H9 (cell line): Measurements from ENCODE around the gene IL25. TPM values are rescaled to one million over a fixed set of nuclear protein-coding genes. Genes with fewer than 3 reads are reported as not detected.

Experiments
- DNase-seq: peaks from one replicate; pipeline ENCODE4 v3.0.0-alpha.2; 2017
- H2AFZ ChIP-seq: one replicate; pipeline ENCODE4 v1.6.1; 2013; ENCODE audit warnings: mild to moderate bottlenecking, low read length, control low read depth, moderate library complexity
- H2AK5ac ChIP-seq: 2 replicates; pipeline ENCODE4 v1.6.1; 2013; ENCODE audit warnings: low read length, control low read depth, mixed read lengths; ENCODE audit not compliant: insufficient read length
- H2BK120ac ChIP-seq: one replicate; pipeline ENCODE4 v1.6.1; 2013; ENCODE audit warnings: low read depth, mild to moderate bottlenecking, low read length, control low read depth, inconsistent platforms; ENCODE audit not compliant: poor library complexity, severe bottlenecking
- H2BK12ac ChIP-seq: 2 replicates; pipeline ENCODE4 v1.6.1; 2013; ENCODE audit warnings: low read length, control low read depth, mixed read lengths, low read depth; ENCODE audit not compliant: insufficient read length
- H2BK15ac ChIP-seq: 2 replicates; pipeline ENCODE4 v1.6.1; 2013; ENCODE audit warnings: low read depth, low read length, control low read depth
- H2BK20ac ChIP-seq: one replicate; pipeline ENCODE4 v1.6.1; 2013; ENCODE audit warnings: low read depth, mild to moderate bottlenecking, low read length, control low read depth, inconsistent platforms; ENCODE audit not compliant: poor library complexity, severe bottlenecking
- H2BK5ac ChIP-seq: 2 replicates; pipeline ENCODE4 v1.6.1; 2013; ENCODE audit warnings: low read length, control low read depth, mixed read lengths; ENCODE audit not compliant: insufficient read length
- H3K14ac ChIP-seq: 2 replicates; pipeline ENCODE4 v1.6.1; 2013; ENCODE audit warnings: low read length, control low read depth; ENCODE audit not compliant: insufficient read depth
- H3K18ac ChIP-seq: 2 replicates; pipeline ENCODE4 v1.6.1; 2013; ENCODE audit warnings: low read depth, mild to moderate bottlenecking, mixed read lengths, low read length, control low read depth; ENCODE audit not compliant: insufficient read length
- H3K23ac ChIP-seq: 2 replicates; pipeline ENCODE4 v1.6.1; 2013; ENCODE audit warnings: low read length, control low read depth, mixed read lengths, low read depth; ENCODE audit not compliant: insufficient read length
- H3K23me2 ChIP-seq: 2 replicates; pipeline ENCODE4 v1.6.1; 2013; ENCODE audit warnings: low read depth, mild to moderate bottlenecking, mixed read lengths, low read length, control low read depth; ENCODE audit not compliant: insufficient read length, poor library complexity, severe bottlenecking
- H3K27ac ChIP-seq: 2 replicates; pipeline ENCODE4 v1.5.1; 2013; ENCODE audit warnings: low read length, control low read depth, mixed read lengths, low read depth; ENCODE audit not compliant: insufficient read length
- H3K27me3 ChIP-seq: 2 replicates; pipeline ENCODE4 v1.6.1; 2013; ENCODE audit warnings: low read length, control low read depth, inconsistent platforms; ENCODE audit not compliant: insufficient read depth
- H3K4ac ChIP-seq: 2 replicates; pipeline ENCODE4 v1.6.1; 2013; ENCODE audit warnings: low read depth, mild to moderate bottlenecking, control low read depth, inconsistent platforms, low read length, moderate library complexity
- H3K4me1 ChIP-seq: 2 replicates; pipeline ENCODE4 v1.6.1; 2013; ENCODE audit warnings: low read length, control low read depth, inconsistent platforms; ENCODE audit not compliant: insufficient read depth
- H3K4me2 ChIP-seq: 2 replicates; pipeline ENCODE4 v1.6.1; 2013; ENCODE audit warnings: low read length, control low read depth, mixed read lengths; ENCODE audit not compliant: insufficient read length, insufficient read depth
- H3K56ac ChIP-seq: 2 replicates; pipeline ENCODE4 v1.6.1; 2013; ENCODE audit warnings: low read depth, mild to moderate bottlenecking, mixed read lengths, low read length, control low read depth; ENCODE audit not compliant: insufficient read length
- H3K79me1 ChIP-seq: 2 replicates; pipeline ENCODE4 v1.6.1; 2013; ENCODE audit warnings: low read depth, mild to moderate bottlenecking, moderate library complexity, low read length, control low read depth, inconsistent platforms; ENCODE audit not compliant: insufficient read depth, poor library complexity, severe bottlenecking
- H3K79me2 ChIP-seq: 2 replicates; pipeline ENCODE4 v1.6.1; 2013; ENCODE audit warnings: low read length, control low read depth, inconsistent platforms; ENCODE audit not compliant: insufficient read depth
- H3K9ac ChIP-seq: 2 replicates; pipeline ENCODE4 v1.6.1; 2013; ENCODE audit warnings: low read length, control low read depth, mixed read lengths; ENCODE audit not compliant: insufficient read length; ENCODE audit errors: extremely low read depth
- H3K9me3 ChIP-seq: one replicate; pipeline ENCODE4 v1.6.1; 2013; ENCODE audit warnings: low read depth, low read length, inconsistent platforms; ENCODE audit not compliant: control insufficient read depth
- H3T11ph ChIP-seq: one replicate; pipeline ENCODE4 v1.6.1; 2013; ENCODE audit warnings: mild to moderate bottlenecking, low read length, control low read depth, inconsistent platforms
- H4K20me1 ChIP-seq: one replicate; pipeline ENCODE4 v1.6.1; 2013; ENCODE audit not compliant: control insufficient read depth, insufficient read length, insufficient read depth
- H4K5ac ChIP-seq: 2 replicates; pipeline ENCODE4 v1.6.1; 2013; ENCODE audit warnings: low read depth, mild to moderate bottlenecking, mixed read lengths, low read length, control low read depth; ENCODE audit not compliant: insufficient read length
- H4K8ac ChIP-seq: replicated peaks from 2 replicates; pipeline ENCODE4 v1.6.1; 2013; ENCODE audit warnings: low read length, control low read depth, mixed read lengths, low read depth; ENCODE audit not compliant: insufficient read length
- H4K91ac ChIP-seq: 2 replicates; pipeline ENCODE4 v1.6.1; 2013; ENCODE audit warnings: low read depth, mild to moderate bottlenecking, moderate library complexity, mixed read lengths, low read length, control low read depth; ENCODE audit not compliant: insufficient read length
- H3K27ac Mint-ChIP-seq, 3 experiments: 2 replicates in 2 of 3; 3 replicates in 1 of 3; pipeline ENCODE4 v1.8.0; 2020 to 2021; ENCODE audit warnings: mixed read lengths in 3 of 3, mild to moderate bottlenecking in 1 of 3, moderate library complexity in 1 of 3
- H3K27me3 Mint-ChIP-seq: 2 replicates; pipeline ENCODE4 v1.8.0; 2021; ENCODE audit warnings: low read depth, mild to moderate bottlenecking, moderate library complexity, mixed read lengths
- H3K36me3 Mint-ChIP-seq, 3 experiments: 2 replicates in 2 of 3; 3 replicates in 1 of 3; pipeline ENCODE4 v1.8.0; 2020 to 2021; ENCODE audit warnings: low read depth in 3 of 3, mixed read lengths in 3 of 3; ENCODE audit not compliant: insufficient read depth in 1 of 3
- H3K4me1 Mint-ChIP-seq, 2 experiments: 2 replicates each; pipeline ENCODE4 v1.8.0; 2020; ENCODE audit warnings: mixed read lengths in 2 of 2
- H3K4me3 Mint-ChIP-seq, 2 experiments: 2 replicates in 1 of 2; 3 replicates in 1 of 2; pipeline ENCODE4 v1.8.0; 2020 to 2021; ENCODE audit warnings: mild to moderate bottlenecking in 2 of 2, mixed read lengths in 2 of 2, moderate library complexity in 1 of 2
- H3K9me3 Mint-ChIP-seq, 2 experiments: 2 replicates in 1 of 2; 3 replicates in 1 of 2; pipeline ENCODE4 v1.8.0; 2020; ENCODE audit warnings: mild to moderate bottlenecking in 2 of 2, mixed read lengths in 2 of 2, moderate library complexity in 1 of 2
- WGBS: extraction: QIAGEN DNeasy Blood & Tissue Kit; methylation state at CpG from one replicate; pipeline ENCODE4 v1.1.7; 2013; ENCODE audit warnings: missing lambda C conversion rate, low lambda C conversion rate, mixed read lengths; ENCODE audit not compliant: insufficient read length; ENCODE audit errors: extremely low coverage; 5-methylcytosine and 5-hydroxymethylcytosine counted together
- total RNA-seq: library from RNA; stranded (reverse); gene quantifications from 2 replicates; pipeline ENCODE4 v1.2.1, GENCODE V29; 2021
- TF ChIP-seq, protein P1 (sequence below): fragments of 200-600 bp; sonication (generic); conservative IDR thresholded peaks from 3 replicates; pipeline ENCODE4 v1.8.0; 2021; ENCODE audit warnings: antibody characterized with exemption, mild to moderate bottlenecking

IL25 gene
- total RNA-seq, 1 experiment from 2014 or later, result not detected

DNA sequence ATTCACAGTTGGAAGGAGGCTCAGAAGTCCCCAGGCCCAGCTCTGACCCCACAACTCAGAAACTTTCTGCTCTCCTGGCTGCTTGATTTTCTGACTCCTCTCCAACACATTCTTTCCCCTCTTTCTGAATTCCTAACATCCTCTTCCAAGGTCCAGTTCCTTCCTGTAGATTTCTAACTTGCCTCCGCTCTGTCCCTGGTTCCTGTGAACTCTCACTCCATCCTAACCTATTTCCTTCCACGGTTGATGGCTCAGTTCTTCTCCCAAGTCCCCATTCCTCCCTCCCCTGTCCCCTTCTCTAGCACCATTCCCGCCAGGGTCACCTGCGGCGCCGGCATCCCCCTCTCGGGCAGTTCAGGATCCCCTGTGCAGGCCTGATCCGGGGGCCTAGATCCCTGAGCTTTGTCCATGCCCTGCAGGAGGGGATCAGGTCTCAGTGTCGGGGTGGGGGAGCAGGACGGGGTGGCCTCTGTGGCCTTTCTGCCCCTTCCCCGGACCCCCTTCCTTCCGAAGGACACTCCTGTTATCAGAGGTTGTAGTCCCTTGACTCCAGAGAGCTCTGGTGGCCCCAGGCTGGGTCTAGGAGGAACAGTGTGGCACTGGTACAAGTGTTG is 13.9 kb upstream of the IL25 start:
- Mint-ChIP-seq H3K9me3 (no peaks in the 10 kb centered on the region), H3K4me3 (no peak overlapping the region), H3K4me1 (peaks cover 15 to 18% of the 10 kb centered on the region in 2 experiments), H3K27ac (peak overlapping the region in 1 of 3 experiments; percentile 67; a peak in 2 of 7 replicates), H3K27me3 (peaks cover 15% of the 10 kb centered on the region), H3K36me3 (peaks cover 18 to 58% (median 43%) of the 10 kb centered on the region in 3 experiments)
- peak; percentile 13 for DNase-seq
- TF ChIP-seq, protein P1, sequence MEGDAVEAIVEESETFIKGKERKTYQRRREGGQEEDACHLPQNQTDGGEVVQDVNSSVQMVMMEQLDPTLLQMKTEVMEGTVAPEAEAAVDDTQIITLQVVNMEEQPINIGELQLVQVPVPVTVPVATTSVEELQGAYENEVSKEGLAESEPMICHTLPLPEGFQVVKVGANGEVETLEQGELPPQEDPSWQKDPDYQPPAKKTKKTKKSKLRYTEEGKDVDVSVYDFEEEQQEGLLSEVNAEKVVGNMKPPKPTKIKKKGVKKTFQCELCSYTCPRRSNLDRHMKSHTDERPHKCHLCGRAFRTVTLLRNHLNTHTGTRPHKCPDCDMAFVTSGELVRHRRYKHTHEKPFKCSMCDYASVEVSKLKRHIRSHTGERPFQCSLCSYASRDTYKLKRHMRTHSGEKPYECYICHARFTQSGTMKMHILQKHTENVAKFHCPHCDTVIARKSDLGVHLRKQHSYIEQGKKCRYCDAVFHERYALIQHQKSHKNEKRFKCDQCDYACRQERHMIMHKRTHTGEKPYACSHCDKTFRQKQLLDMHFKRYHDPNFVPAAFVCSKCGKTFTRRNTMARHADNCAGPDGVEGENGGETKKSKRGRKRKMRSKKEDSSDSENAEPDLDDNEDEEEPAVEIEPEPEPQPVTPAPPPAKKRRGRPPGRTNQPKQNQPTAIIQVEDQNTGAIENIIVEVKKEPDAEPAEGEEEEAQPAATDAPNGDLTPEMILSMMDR, result no peak
- Histone ChIP-seq H2BK15ac (no peak overlapping the region), H3K14ac (no peak overlapping the region), H2AK5ac (no peak overlapping the region), H3K4me2 (no peak overlapping the region), H2AFZ (no peak overlapping the region), H3K4me1 (no peaks in the 10 kb centered on the region), H2BK5ac (no peak overlapping the region), H3K9me3 (no peaks in the 10 kb centered on the region), H4K5ac (no peak overlapping the region), H3K4ac (no peak overlapping the region), H3K23me2 (no peaks in the 10 kb centered on the region), H2BK20ac (no peak overlapping the region), H3K27me3 (no peaks in the 10 kb centered on the region; the same call in 1 of the 2 replicates), H4K20me1 (no peaks in the 10 kb centered on the region), H3K79me2 (no peaks in the 10 kb centered on the region), H3T11ph (no peak overlapping the region), H2BK120ac (no peak overlapping the region), H3K27ac (no peak overlapping the region), H3K23ac (no peak overlapping the region), H3K18ac (no peak overlapping the region), H3K9ac (no peak overlapping the region), H2BK12ac (no peak overlapping the region), H3K79me1 (no peaks in the 10 kb centered on the region), H4K8ac (no peak overlapping the region), H4K91ac (no peak overlapping the region), H3K56ac (no peak overlapping the region)
- WGBS, result no CpG with 5 or more reads among the region's 12 CpGs
